Ishikawa (cell line): ENCODE measurements around the gene MAPK11.

ENCODE experiments used
- TAF1 ChIP-seq: IDR thresholded peaks from 2 replicates; pipeline ENCODE4 v1.6.1; 2012; ENCODE audit warnings: low read depth, mild to moderate bottlenecking
- YY1 ChIP-seq: IDR thresholded peaks from 2 replicates; pipeline ENCODE4 v1.6.1; 2012; ENCODE audit warnings: low read depth
- TF ChIP-seq, protein P1 (sequence below): IDR thresholded peaks from 2 replicates; pipeline ENCODE4 v1.6.1; 2012

GRCh38 chr22:50300620-50301257, 30.6 kb upstream of the MAPK11 start:
- no peak for TF ChIP-seq YY1
- no peak for TF ChIP-seq TAF1
- TF ChIP-seq, protein P1, sequence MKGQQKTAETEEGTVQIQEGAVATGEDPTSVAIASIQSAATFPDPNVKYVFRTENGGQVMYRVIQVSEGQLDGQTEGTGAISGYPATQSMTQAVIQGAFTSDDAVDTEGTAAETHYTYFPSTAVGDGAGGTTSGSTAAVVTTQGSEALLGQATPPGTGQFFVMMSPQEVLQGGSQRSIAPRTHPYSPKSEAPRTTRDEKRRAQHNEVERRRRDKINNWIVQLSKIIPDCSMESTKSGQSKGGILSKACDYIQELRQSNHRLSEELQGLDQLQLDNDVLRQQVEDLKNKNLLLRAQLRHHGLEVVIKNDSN: no peak
